ENCODE data around the gene GPA33. TPM values are rescaled to one million over a fixed set of nuclear protein-coding genes. Genes with fewer than 3 reads are reported as not detected.

GPA33 gene
- total RNA-seq, 1 experiment from 2014 or later, result not detected

GRCh38 chr1:167094690-167095089, 4.5 kb upstream of the GPA33 start:
- H3K36me3 Mint-ChIP-seq (ENCODE audit: insufficient read depth in 1 of 3, low read depth in 3 of 3), result peaks cover 0 to 10% (median 0%) of the 10 kb centered on the region in 3 experiments; a peak in 2 of 7 replicates
- Histone ChIP-seq H3K23me2 (ENCODE audit: insufficient read length, low read depth, low read length, poor library complexity, severe bottlenecking) (no peaks in the 10 kb centered on the region), H2BK12ac (ENCODE audit: insufficient read length, low read depth, low read length) (no peak overlapping the region), H3K23ac (ENCODE audit: insufficient read length, low read depth, low read length) (no peak overlapping the region), H2BK20ac (ENCODE audit: low read depth, low read length, poor library complexity, severe bottlenecking) (no peak overlapping the region), H3K14ac (ENCODE audit: insufficient read depth, low read length) (no peak overlapping the region), H2AK5ac (ENCODE audit: insufficient read length, low read length) (no peak overlapping the region), H3K4ac (ENCODE audit: low read depth, low read length) (no peak overlapping the region), H3T11ph (ENCODE audit: low read length) (no peak overlapping the region), H4K91ac (ENCODE audit: insufficient read length, low read depth, low read length) (no peak overlapping the region), H3K9ac (ENCODE audit: extremely low read depth, insufficient read length, low read length) (no peak overlapping the region), H3K4me1 (ENCODE audit: insufficient read depth, low read length) (no peaks in the 10 kb centered on the region), H3K27ac (ENCODE audit: insufficient read length, low read depth, low read length) (no peak overlapping the region), H3K27me3 (ENCODE audit: insufficient read depth, low read length) (no peaks in the 10 kb centered on the region; the same call in 1 of the 2 replicates), H3K79me1 (ENCODE audit: insufficient read depth, low read depth, low read length, poor library complexity, severe bottlenecking) (no peaks in the 10 kb centered on the region), H2AFZ (ENCODE audit: low read length) (no peak overlapping the region), H2BK120ac (ENCODE audit: low read depth, low read length, poor library complexity, severe bottlenecking) (no peak overlapping the region), H3K18ac (ENCODE audit: insufficient read length, low read depth, low read length) (no peak overlapping the region), H3K56ac (ENCODE audit: insufficient read length, low read depth, low read length) (no peak overlapping the region), H2BK5ac (ENCODE audit: insufficient read length, low read length) (no peak overlapping the region), H3K4me2 (ENCODE audit: insufficient read depth, insufficient read length, low read length) (no peak overlapping the region), H2BK15ac (ENCODE audit: low read depth, low read length) (no peak overlapping the region), H4K5ac (ENCODE audit: insufficient read length, low read depth, low read length) (no peak overlapping the region), H3K79me2 (ENCODE audit: insufficient read depth, low read length) (no peaks in the 10 kb centered on the region), H3K9me3 (ENCODE audit: control insufficient read depth, low read depth, low read length) (no peaks in the 10 kb centered on the region), H4K8ac (replicated peaks; ENCODE audit: insufficient read length, low read depth, low read length) (no peak overlapping the region), H4K20me1 (ENCODE audit: control insufficient read depth, insufficient read depth, insufficient read length) (no peaks in the 10 kb centered on the region)
- no CpG with 5 or more reads among the region's 8 CpGs for WGBS (ENCODE audit: extremely low coverage, insufficient read length, low lambda C conversion rate)
- DNase-seq, result no peak
- no peak overlapping the region for H3K27ac Mint-ChIP-seq
- no peak overlapping the region for H3K4me3 Mint-ChIP-seq
- H3K27me3 Mint-ChIP-seq (ENCODE audit: low read depth), result peaks cover 2% of the 10 kb centered on the region; the same call in 1 of the 2 replicates
- no peaks in the 10 kb centered on the region for H3K9me3 Mint-ChIP-seq
- no peak for TF ChIP-seq CTCF (conservative IDR thresholded peaks at IDR 0.05)
- peaks cover 12 to 15% of the 10 kb centered on the region in 2 experiments for H3K4me1 Mint-ChIP-seq
